Uterus (tissue), 4 donors: ENCODE measurements around the gene CARD14. TPM values are rescaled to one million over a fixed set of nuclear protein-coding genes. Genes with fewer than 3 reads are reported as not detected.
"Not testable (repeated sequence)": the region's sequence is repeated elsewhere in the genome, so short reads cannot be mapped to it uniquely, and the experiment has no call there.

Experiments used
- DNase-seq, 2 donors: peaks; one replicate each; pipeline ENCODE4 v3.0.0-alpha.2; 2019 to 2020
- H3K27ac ChIP-seq, 2 donors: fragments of 200-600 bp; sonication (generic); 1 replicate in 1 of 2; 2 replicates in 1 of 2; pipeline ENCODE4 v1.5.1; 2016 to 2018
- H3K27me3 ChIP-seq, 2 donors: fragments of 200-600 bp; sonication (generic); one replicate each; pipeline ENCODE4 v1.5.1; 2018 to 2019; ENCODE audit warnings: control low read depth in 1 of 2
- H3K36me3 ChIP-seq, 2 donors: fragments of 200-600 bp; sonication (generic); one replicate each; pipeline ENCODE4 v1.5.1; 2019; ENCODE audit warnings: control low read depth in 1 of 2
- H3K4me1 ChIP-seq, 2 donors: fragments of 200-600 bp; sonication (generic); one replicate each; pipeline ENCODE4 v1.5.1; 2018 to 2019; ENCODE audit warnings: control low read depth in 1 of 2
- H3K4me3 ChIP-seq, 2 donors: fragments of 200-600 bp; sonication (generic); 1 replicate in 1 of 2; 2 replicates in 1 of 2; pipeline ENCODE4 v1.5.1; 2018 to 2019; ENCODE audit warnings: mild to moderate bottlenecking in 1 of 2
- H3K9me3 ChIP-seq, 2 donors: fragments of 200-600 bp; sonication (generic); one replicate each; pipeline ENCODE4 v1.5.1; 2019; ENCODE audit warnings: control low read depth in 1 of 2
- CTCF ChIP-seq, 4 experiments: fragments of 200-600 bp in 2 of 4; fragments of 450-650 bp in 2 of 4; sonication (generic) in 2 of 4; IDR thresholded peaks; one replicate each; pipeline ENCODE4 v1.5.1; 2016 to 2019; ENCODE audit warnings: antibody characterized with exemption in 4 of 4, mild to moderate bottlenecking in 2 of 4, moderate library complexity in 1 of 4
- POLR2A ChIP-seq, 2 donors: fragments of 450-650 bp; IDR thresholded peaks; one replicate each; pipeline ENCODE4 v1.6.1; 2016; ENCODE audit warnings: antibody characterized with exemption in 2 of 2, mild to moderate bottlenecking in 1 of 2, moderate library complexity in 1 of 2
- intact Hi-C: fragments of 100-400 bp; cut with DNase I; formaldehyde crosslinking; loops from one replicate; pipeline ENCODE4 v1.15.1; 2023; ENCODE audit warnings: low total_unique reads
- small RNA-seq: library from RNA; depleted of rRNA; stranded (forward); fragments of <200 nt; gene quantifications from one replicate; pipeline ENCODE3, GENCODE V24; 2016
- total RNA-seq, 4 donors: library from RNA; depleted of rRNA in 3 of 4; stranded (reverse); fragments of >200 nt in 3 of 4; gene quantifications; one replicate each; pipeline versions ENCODE4 v1.1.0 to v1.2.4, GENCODE V29; 2014 to 2023
- donor health status: DM: yes; HTN: yes; CAD: no.

CARD14 gene
- total RNA-seq, 4 donors from 2014 or later: 0.43 to 1.4 TPM; not detected in 2

- Histone ChIP-seq H3K9me3 (no peaks in the 10 kb centered on the region), H3K4me3 (no peak overlapping the region), H3K27me3 (no peaks in the 10 kb centered on the region), H3K27ac (no peak overlapping the region), H3K36me3 (no peaks in the 10 kb centered on the region), H3K4me1 (no peaks in the 10 kb centered on the region)
- TF ChIP-seq POLR2A (IDR thresholded peaks at IDR 0.05) (no peak), CTCF (IDR thresholded peaks at IDR 0.05) (no peak)
- no peak for DNase-seq
- intact Hi-C loops: no loop called here
Measured at GRCh38 chr17:80256034-80256350, 86.2 kb downstream of the CARD14 start.

- peak overlapping the region in 1 of 2 donors; percentile 32 for H3K27ac ChIP-seq
- no peak overlapping the region for H3K4me3 ChIP-seq
- H3K9me3 ChIP-seq: no peaks in the 10 kb centered on the region
- peaks cover 0 to 1% of the 10 kb centered on the region in 2 donors for H3K4me1 ChIP-seq
- H3K27me3 ChIP-seq: no peaks in the 10 kb centered on the region
- intact Hi-C loops: no loop called here
- no peak for DNase-seq
- H3K36me3 ChIP-seq: no peaks in the 10 kb centered on the region
- no peak for TF ChIP-seq CTCF (IDR thresholded peaks at IDR 0.05)
Measured at GRCh38 chr17:80257716-80258213, 87.9 kb downstream of the CARD14 start.

- H3K4me1 ChIP-seq, H3K9me3 ChIP-seq, DNase-seq, intact Hi-C loops, H3K36me3 ChIP-seq, H3K27me3 ChIP-seq, H3K4me3 ChIP-seq, H3K27ac ChIP-seq: not testable (repeated sequence)
Measured at GRCh38 chr17:80258296-80258695, 88.5 kb downstream of the CARD14 start.

Small RNA genes lying within 50 kb of the gene (small RNA-seq; reads per million reads assigned to genes)
- gene AC087741.2: not detected

Other genes with a start within 250 kb of the CARD14 start
- gene TBC1D16, start 134.2 kb upstream of the CARD14 start, total RNA-seq: 10 to 100 TPM in 2 of 4 donors, 1 to 10 TPM in 2; 3.8 to 58.2 (median 18.3) TPM
- 10 to 100 TPM in 1 of 4 donors, 1 to 10 TPM in 2, under 1 TPM in 1; 0.88 to 16.6 (median 4.8) TPM for gene CCDC40, start 133.4 kb upstream of the CARD14 start, total RNA-seq
- gene GAA, start 68.4 kb upstream of the CARD14 start, total RNA-seq: 10 to 100 TPM; 23.1 to 48.3 (median 35.6) TPM
- 100 to 1,000 TPM in 1 of 4 donors, 10 to 100 TPM in 3; 29.7 to 500 (median 79.1) TPM for gene EIF4A3, start 22.9 kb upstream of the CARD14 start, total RNA-seq
- gene SGSH, start 50.3 kb downstream of the CARD14 start, total RNA-seq: 10 to 100 TPM; 14.4 to 39.7 (median 38.4) TPM
- gene SLC26A11, start 50.4 kb downstream of the CARD14 start, total RNA-seq: 10 to 100 TPM in 3 of 4 donors, 1 to 10 TPM in 1; 10.0 to 38.7 (median 16.0) TPM
- gene RNF213, start 90.8 kb downstream of the CARD14 start, total RNA-seq: 100 to 1,000 TPM in 3 of 4 donors, 10 to 100 TPM in 1; 90.5 to 186 (median 142) TPM
- 10 to 100 TPM in 3 of 4 donors, 1 to 10 TPM in 1; 9.5 to 33.3 (median 18.5) TPM for gene ENDOV, start 245.1 kb downstream of the CARD14 start, total RNA-seq